HG02870 (cell line): ENCODE measurements around the gene AIP.
"Not testable (repeated sequence)": the region's sequence is repeated elsewhere in the genome, so short reads cannot be mapped to it uniquely, and the experiment has no call there.

Experiments used
- ATAC-seq: cut with Tn5 transposase; IDR thresholded peaks from one replicate; pipeline ENCODE4 v1.9.1; 2021; ENCODE audit warnings: mild to moderate bottlenecking, moderate library complexity; ENCODE audit not compliant: unreplicated experiment

Gene AIP

DNA sequence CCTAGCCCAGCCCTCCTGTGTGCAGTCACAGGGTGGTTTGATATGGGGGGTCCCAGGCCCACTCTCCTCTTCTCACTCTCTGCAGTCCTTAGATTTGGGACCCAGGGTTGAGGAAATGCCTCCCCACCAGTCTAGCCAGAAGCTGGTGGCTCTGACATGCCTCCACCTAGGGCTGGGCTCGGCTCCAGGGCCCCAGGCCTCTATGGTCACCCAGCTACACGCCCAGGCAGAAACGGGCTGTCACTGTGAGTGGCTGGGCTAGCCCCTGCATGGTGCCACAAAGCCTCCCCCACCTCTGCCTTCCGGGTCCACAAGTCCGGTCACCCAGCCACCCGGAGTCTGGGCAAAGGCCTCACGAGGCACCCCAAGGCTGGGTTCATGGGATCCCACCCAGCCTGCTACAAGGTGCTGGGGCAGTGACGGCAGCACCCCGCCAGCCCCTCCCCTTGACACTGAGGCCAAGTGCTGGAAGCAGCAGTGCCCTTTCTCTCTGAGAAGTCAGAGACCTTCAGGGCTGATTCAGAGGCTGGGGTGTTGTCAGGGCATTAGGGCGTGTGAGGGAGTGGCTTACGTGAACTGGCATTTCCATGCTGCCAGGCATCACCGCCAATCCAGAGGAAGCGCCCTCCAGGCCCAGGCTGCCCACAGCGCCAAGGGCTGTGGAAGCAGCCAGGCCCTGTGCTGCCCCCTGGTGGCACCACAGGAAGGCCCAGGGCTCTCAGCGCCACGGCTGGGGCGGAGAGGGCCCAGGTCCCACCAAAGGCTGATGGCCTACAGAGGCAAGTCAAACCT lies 23.0 kb downstream of the AIP start:
- ATAC-seq: no peak

DNA sequence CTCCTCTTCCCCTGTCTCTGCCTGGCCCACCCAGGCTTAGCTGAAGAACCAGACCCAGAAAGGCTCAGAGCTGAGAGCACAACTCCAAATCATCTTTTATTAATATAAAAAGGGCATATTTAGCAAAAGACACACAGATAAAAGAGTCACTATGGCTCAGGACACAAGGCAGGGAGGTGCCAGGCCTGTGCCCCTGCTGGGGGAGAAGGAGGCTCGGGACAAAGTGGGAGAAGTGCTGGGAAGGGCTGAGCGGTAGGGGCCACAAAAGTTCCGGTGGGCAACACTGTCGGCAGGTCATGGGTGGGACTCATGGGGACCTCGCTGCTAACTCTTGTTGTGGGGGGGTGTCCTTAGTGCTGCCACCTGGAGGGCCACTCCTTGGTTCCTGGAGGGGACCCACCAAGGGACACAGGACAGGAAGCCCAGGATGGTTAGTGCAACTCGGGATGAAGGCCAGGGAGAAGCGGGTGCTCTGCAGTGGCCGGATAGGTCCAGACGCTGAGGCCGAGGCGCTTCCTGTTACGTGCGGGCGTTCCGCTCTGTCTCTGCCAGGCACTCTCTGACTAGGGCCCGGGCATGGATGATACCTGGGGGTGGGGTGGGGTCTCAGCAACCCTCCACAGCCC lies 23.7 kb downstream of the AIP start:
- no peak for ATAC-seq

DNA sequence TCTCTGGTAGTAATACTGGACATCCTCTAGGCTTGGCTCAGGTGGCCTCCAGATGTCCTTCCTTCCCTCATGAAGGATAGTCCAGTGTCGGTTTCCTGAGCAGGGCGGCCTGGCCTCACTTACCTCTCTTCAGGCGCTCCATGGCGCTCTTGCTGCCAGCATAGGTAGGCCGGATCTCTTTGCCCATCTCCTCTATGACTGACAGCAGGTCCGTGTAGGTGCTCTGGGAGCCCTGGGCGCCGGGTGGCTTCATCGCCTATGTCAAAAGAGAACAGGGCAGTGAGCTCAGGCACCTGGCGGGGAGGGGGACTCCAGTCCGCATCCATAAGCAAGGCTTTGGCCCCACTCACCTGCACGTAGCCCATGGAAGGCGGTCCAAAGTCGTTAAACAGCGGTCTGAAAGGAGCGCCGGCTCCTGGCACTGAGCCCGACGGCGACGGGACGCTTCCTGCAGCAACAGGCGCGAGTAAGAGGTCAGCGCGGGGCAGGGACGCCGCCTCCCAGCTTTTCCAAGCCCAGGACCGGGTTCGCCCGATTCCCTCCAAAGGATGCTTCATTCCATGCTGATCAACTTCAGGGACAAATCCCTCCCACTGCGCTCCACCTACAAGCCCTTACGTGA lies 24.5 kb downstream of the AIP start:
- no peak for ATAC-seq

DNA sequence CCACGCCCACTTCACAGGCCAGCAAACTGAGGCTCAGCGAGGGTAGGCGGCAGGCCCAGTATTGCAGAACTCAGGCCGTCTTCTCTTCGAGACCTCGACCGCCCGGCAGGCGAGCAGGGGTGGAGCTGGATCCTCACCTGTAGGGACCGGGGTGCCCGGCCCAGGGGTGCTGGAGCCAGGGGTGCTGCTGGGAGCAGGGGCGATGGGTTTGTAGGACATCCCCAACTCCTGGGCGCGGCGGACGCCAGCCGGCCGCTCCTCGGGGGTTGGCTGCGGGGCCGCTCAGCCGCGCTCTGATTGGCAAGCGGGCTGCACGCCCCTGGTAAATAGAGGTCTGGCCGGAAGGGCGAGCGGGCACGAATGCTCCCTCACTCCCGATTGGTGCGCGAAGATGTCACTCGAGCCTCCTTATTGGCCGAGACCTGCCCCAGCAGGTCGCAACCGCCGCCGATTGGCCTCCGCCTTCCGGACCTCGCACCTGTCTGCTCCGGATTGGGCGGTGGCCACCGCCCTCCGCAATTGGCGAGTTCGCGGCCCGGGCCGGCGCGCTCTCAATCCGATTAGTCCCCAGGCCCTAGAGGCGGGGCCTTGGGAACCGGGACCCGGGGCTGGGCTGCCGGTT lies 25.1 kb downstream of the AIP start, which contains the start of gene CDK2AP2:
CDK2AP2 (minus strand) TSS at position 299 of the 622 bp plus-strand sequence; CDS start at position 219, 80 bp downstream.
- peak; percentile 64 for ATAC-seq

- ATAC-seq: peak; percentile 36
Measured at GRCh38 chr11:67508486-67509121, 25.8 kb downstream of the AIP start.

- no peak for ATAC-seq
Measured at GRCh38 chr11:67510023-67510345, 27.2 kb downstream of the AIP start.

- ATAC-seq: not testable (repeated sequence)
Measured at GRCh38 chr11:67511558-67511957, 28.7 kb downstream of the AIP start.

DNA sequence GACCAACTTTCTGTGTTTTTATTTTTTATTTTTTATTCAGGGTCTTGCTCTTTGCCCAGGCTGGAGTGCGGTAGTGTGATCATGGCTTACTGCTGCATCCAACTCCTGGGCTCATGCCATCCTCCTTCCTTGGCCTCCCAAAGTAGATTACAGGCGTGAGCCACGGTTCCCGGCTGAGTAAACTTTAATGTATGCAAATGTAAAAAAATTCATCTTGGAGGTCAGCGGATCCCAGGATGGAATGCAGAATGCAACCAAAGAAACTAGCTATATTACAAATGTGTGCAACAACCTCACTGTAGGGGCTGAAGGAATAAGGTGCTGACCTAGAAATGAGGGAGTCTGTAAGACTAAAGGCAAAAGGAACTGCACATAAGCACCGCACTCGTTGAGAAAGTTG lies 31.3 kb downstream of the AIP start:
- ATAC-seq: no peak

GRCh38 chr11:67516806-67517205 lies 34.0 kb downstream of the AIP start:
- no peak for ATAC-seq

- no peak for ATAC-seq
Measured at GRCh38 chr11:67517784-67518552, 35.1 kb downstream of the AIP start.

DNA sequence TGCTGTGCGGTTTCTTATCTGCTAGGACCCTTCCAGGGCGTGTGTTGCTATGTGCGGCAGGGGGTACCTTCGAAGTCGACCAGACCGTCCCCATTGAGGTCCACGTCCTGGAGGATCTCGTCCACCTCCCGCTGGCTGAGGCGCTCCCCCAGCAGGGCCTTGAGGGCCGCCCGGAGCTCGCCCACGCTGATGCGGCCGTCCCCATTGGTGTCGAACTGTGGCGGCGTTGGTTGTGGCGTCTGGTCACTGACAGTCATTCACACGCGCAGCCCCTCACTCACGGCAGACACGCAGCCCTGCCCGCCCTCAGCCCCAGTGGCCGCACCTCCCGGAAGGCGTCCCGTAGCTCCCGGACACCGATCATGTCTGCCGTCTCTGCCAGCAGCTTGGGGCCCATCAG lies 36.9 kb downstream of the AIP start:
- ATAC-seq: no peak

- no peak for ATAC-seq
Measured at GRCh38 chr11:67520856-67521824, 38.3 kb downstream of the AIP start.

- ATAC-seq: no peak
Measured at GRCh38 chr11:67521924-67522323, 39.1 kb downstream of the AIP start.

DNA sequence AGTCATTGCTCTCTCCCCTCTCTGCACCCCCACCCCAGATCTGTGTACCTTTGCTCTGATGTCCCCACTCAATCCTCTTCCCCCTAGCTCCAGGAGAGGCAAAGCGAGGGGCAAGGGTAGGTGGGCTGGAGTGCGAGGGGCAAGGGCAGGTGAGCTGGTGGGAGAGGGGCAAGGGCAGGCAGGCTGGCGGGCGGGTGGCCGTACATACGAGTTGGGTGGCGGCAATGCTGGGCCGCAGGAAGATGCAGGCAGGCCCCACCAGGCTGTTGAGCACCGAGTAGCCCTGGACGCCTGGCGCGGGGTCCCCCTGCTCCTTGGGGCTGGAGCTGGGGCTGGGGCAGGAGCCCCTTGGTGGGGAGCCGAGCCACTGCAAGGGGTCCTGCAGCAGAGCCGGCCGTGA lies 39.5 kb downstream of the AIP start:
- ATAC-seq: no peak

- no peak for ATAC-seq
Measured at GRCh38 chr11:67522844-67523555, 40.2 kb downstream of the AIP start, which contains the start of gene CABP2. Gene CABP2, minus strand, starts transcription at chr11:67523446. Its CDS starts 120 bp downstream, at chr11:67523326.

- no peak for ATAC-seq
Measured at GRCh38 chr11:67523556-67524479, 41.0 kb downstream of the AIP start.

DNA sequence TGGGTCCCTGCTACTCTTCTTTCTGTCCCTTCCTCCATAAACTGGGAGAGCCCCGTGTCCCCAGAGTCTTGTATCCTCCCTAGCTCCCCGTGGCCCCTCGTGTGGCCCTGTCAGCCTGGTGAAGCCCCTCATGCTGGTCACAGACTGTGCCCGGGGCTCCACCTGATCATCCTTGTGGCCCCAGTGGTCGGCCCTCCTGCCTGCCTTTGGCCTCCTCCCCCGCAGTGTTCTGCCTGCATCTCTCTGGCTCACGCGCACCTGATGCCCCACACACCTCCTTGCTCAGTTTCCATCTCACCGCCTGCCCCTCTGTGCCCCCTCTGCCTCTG lies 41.6 kb downstream of the AIP start:
- ATAC-seq: no peak
